Astrocyte (in vitro differentiated cells and primary cell): ENCODE results near the gene GABARAP. TPM values are rescaled to one million over a fixed set of nuclear protein-coding genes. Genes with fewer than 3 reads are reported as not detected.

Experiments used
- DNase-seq: peaks from one replicate; pipeline ENCODE4 v3.0.0-alpha.2; 2010; ENCODE audit warnings: low read depth
- FAIRE-seq: peaks from 2 replicates; lab custom pipeline; 2011; peaks lifted over from hg19 to GRCh38; lab: Jason Lieb, UNC
- H2AFZ ChIP-seq: 2 replicates; pipeline ENCODE4 v1.6.0; 2012; ENCODE audit warnings: low read depth, low read length, inconsistent platforms
- H3K27ac ChIP-seq: 2 replicates; pipeline ENCODE4 v1.5.1; 2011; ENCODE audit warnings: low read depth, low read length, inconsistent platforms
- H3K27me3 ChIP-seq: 2 replicates; pipeline ENCODE4 v1.6.0; 2011; ENCODE audit warnings: low read length, inconsistent platforms; ENCODE audit not compliant: insufficient read depth
- H3K36me3 ChIP-seq: 2 replicates; pipeline ENCODE4 v1.5.1; 2011; ENCODE audit warnings: low read length, inconsistent platforms; ENCODE audit not compliant: insufficient read depth
- H3K4me1 ChIP-seq: 2 replicates; pipeline ENCODE4 v1.5.1; 2011; ENCODE audit warnings: low read length, inconsistent platforms; ENCODE audit not compliant: insufficient read depth
- H3K4me2 ChIP-seq: 2 replicates; pipeline ENCODE4 v1.6.0; 2012; ENCODE audit warnings: low read length, inconsistent platforms
- H3K4me3 ChIP-seq: 2 replicates; pipeline ENCODE4 v1.5.1; 2011; ENCODE audit warnings: low read depth, mild to moderate bottlenecking, low read length, inconsistent platforms; ENCODE audit not compliant: insufficient read depth
- H3K79me2 ChIP-seq: 2 replicates; pipeline ENCODE4 v1.6.0; 2012; ENCODE audit warnings: mild to moderate bottlenecking, low read length, inconsistent platforms; ENCODE audit not compliant: insufficient read depth
- H3K9ac ChIP-seq: 2 replicates; pipeline ENCODE4 v1.6.0; 2012; ENCODE audit warnings: mild to moderate bottlenecking, low read length, inconsistent platforms
- H3K9me3 ChIP-seq: 2 replicates; pipeline ENCODE4 v1.5.1; 2012; ENCODE audit warnings: low read depth, mild to moderate bottlenecking, low read length, inconsistent platforms; ENCODE audit not compliant: insufficient read depth
- H4K20me1 ChIP-seq: 2 replicates; pipeline ENCODE4 v1.6.0; 2012; ENCODE audit warnings: low read length, inconsistent platforms; ENCODE audit not compliant: insufficient read depth
- H3K27ac Mint-ChIP-seq: one replicate; pipeline ENCODE4 v1.8.0; 2021; ENCODE audit warnings: mild to moderate bottlenecking, mixed read lengths; ENCODE audit not compliant: unreplicated experiment
- H3K27me3 Mint-ChIP-seq: one replicate; pipeline ENCODE4 v1.8.0; 2021; ENCODE audit warnings: low read depth, mixed read lengths; ENCODE audit not compliant: unreplicated experiment
- H3K36me3 Mint-ChIP-seq: one replicate; pipeline ENCODE4 v1.8.0; 2021; ENCODE audit warnings: low read depth, mixed read lengths; ENCODE audit not compliant: unreplicated experiment
- H3K4me1 Mint-ChIP-seq: one replicate; pipeline ENCODE4 v1.8.0; 2021; ENCODE audit warnings: low read depth, mixed read lengths; ENCODE audit not compliant: unreplicated experiment
- H3K4me3 Mint-ChIP-seq: one replicate; pipeline ENCODE4 v1.8.0; 2021; ENCODE audit warnings: mild to moderate bottlenecking, moderate library complexity, mixed read lengths; ENCODE audit not compliant: unreplicated experiment
- H3K9me3 Mint-ChIP-seq: one replicate; pipeline ENCODE4 v1.8.0; 2021; ENCODE audit warnings: mild to moderate bottlenecking, mixed read lengths; ENCODE audit not compliant: unreplicated experiment
- EZH2 ChIP-seq: IDR thresholded peaks from 2 replicates; pipeline ENCODE4 v1.6.1; 2012; ENCODE audit warnings: mild to moderate bottlenecking, low read length, inconsistent platforms; ENCODE audit not compliant: insufficient read depth
- total RNA-seq: library from RNA; stranded (reverse); gene quantifications from 2 replicates; pipeline ENCODE4 v1.2.1, GENCODE V29; 2021
- TF ChIP-seq, protein P1 (sequence below): IDR thresholded peaks from 2 replicates; pipeline ENCODE4 v1.5.1; 2011; ENCODE audit warnings: low read depth, mild to moderate bottlenecking, inconsistent platforms, low read length, moderate library complexity; ENCODE audit not compliant: insufficient read depth

GABARAP gene
- total RNA-seq, 1 donor from 2014 or later: 434 TPM

DNA sequence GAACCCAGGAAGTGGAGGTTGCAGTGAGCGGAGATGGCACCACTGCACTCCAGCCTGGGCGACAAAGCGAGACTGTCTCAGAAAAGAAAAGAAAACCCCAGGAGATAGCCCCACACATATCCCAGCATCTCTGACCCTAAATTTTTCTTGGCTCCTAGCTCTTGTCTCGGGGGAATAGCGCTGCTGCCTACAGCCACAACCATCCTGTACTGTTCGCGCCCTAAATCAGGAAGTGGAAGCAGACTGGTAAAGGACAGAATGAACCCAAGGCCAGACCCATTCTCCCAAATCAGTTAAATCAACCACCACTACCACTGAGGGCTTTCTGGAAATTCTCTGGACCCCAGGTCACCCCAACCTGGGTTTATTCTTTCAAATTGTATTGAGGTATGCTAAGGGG, 7.6 kb upstream of the GABARAP start:
- FAIRE-seq: no peak

DNA sequence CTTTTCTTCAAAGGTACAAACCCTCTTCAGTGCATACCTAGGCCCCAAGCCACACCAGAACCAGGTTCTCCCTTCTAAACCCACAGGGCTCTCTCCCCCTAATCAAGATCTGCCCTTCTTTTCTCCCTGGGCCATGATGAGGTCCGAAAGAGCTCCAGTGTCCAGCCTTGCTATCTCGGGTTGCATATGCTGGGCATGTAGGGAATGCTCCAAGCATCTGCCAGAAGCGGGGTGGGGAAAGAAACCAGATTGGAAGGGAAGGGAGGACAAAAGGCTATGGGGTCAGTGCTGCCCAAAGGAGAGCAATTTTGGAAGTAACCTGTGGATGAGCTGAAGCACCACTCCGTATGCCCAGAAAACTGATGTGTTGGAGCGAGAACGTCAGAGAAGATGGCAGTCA, 7.0 kb upstream of the GABARAP start:
- H3K27ac Mint-ChIP-seq: no peak overlapping the region
- Histone ChIP-seq H3K9ac (no peak overlapping the region), H3K27ac (no peak overlapping the region), H3K4me1 (peaks cover 15% of the 10 kb centered on the region), H4K20me1 (peaks cover 32% of the 10 kb centered on the region), H3K4me3 (no peak overlapping the region), H3K27me3 (no peaks in the 10 kb centered on the region), H3K79me2 (peaks cover 74% of the 10 kb centered on the region), H3K36me3 (peaks cover 17% of the 10 kb centered on the region), H3K9me3 (no peaks in the 10 kb centered on the region), H2AFZ (no peak overlapping the region), H3K4me2 (peak overlapping the region; percentile 95)
- H3K4me3 Mint-ChIP-seq: peak overlapping the region; percentile 98
- no peak for DNase-seq
- H3K4me1 Mint-ChIP-seq: peaks cover 25% of the 10 kb centered on the region
- no peaks in the 10 kb centered on the region for H3K27me3 Mint-ChIP-seq
- no peak for FAIRE-seq
- no peaks in the 10 kb centered on the region for H3K9me3 Mint-ChIP-seq
- TF ChIP-seq EZH2: no peak
- TF ChIP-seq, protein P1, sequence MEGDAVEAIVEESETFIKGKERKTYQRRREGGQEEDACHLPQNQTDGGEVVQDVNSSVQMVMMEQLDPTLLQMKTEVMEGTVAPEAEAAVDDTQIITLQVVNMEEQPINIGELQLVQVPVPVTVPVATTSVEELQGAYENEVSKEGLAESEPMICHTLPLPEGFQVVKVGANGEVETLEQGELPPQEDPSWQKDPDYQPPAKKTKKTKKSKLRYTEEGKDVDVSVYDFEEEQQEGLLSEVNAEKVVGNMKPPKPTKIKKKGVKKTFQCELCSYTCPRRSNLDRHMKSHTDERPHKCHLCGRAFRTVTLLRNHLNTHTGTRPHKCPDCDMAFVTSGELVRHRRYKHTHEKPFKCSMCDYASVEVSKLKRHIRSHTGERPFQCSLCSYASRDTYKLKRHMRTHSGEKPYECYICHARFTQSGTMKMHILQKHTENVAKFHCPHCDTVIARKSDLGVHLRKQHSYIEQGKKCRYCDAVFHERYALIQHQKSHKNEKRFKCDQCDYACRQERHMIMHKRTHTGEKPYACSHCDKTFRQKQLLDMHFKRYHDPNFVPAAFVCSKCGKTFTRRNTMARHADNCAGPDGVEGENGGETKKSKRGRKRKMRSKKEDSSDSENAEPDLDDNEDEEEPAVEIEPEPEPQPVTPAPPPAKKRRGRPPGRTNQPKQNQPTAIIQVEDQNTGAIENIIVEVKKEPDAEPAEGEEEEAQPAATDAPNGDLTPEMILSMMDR: no peak
- peaks cover 7% of the 10 kb centered on the region for H3K36me3 Mint-ChIP-seq

More for the DNA sequence above, 7.6 kb upstream of the GABARAP start:
- Mint-ChIP-seq H3K27ac (no peak overlapping the region), H3K9me3 (no peaks in the 10 kb centered on the region), H3K27me3 (no peaks in the 10 kb centered on the region), H3K4me3 (peak overlapping the region; percentile 98), H3K4me1 (peaks cover 25% of the 10 kb centered on the region), H3K36me3 (peaks cover 7% of the 10 kb centered on the region)
- Histone ChIP-seq H3K4me2 (peak overlapping the region; percentile 95), H3K27ac (no peak overlapping the region), H3K79me2 (peaks cover 74% of the 10 kb centered on the region), H3K4me1 (peaks cover 15% of the 10 kb centered on the region), H3K27me3 (no peaks in the 10 kb centered on the region), H3K36me3 (peaks cover 17% of the 10 kb centered on the region), H3K9me3 (no peaks in the 10 kb centered on the region), H3K4me3 (peak overlapping the region; percentile 84), H4K20me1 (peaks cover 32% of the 10 kb centered on the region), H3K9ac (peak overlapping the region; percentile 97), H2AFZ (no peak overlapping the region)
- TF ChIP-seq EZH2: no peak
- TF ChIP-seq, protein P1: no peak
- no peak for DNase-seq

DNA sequence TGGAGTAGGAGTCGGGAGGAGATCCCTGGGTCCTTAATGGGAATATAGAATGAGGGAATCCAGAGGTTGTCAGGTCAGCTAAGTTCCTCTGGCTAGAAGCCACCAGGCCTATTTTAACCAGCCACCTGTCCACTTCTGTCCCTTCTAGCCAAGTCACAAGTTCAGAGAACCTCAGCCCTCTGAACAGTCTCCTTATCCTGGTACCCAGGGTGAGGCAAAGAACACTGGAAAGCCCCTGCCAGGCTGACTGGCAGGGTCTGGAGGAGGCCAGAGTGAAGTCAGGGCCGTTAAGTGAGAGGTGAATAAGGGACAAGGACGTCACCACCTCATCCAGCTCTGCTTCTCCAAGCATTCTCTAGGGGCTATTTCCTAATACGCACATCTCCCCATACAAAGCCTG, 6.5 kb upstream of the GABARAP start:
- H3K27ac Mint-ChIP-seq: no peak overlapping the region
- H3K9me3 Mint-ChIP-seq: no peaks in the 10 kb centered on the region
- Histone ChIP-seq H3K4me2 (peak overlapping the region; percentile 27), H3K4me3 (no peak overlapping the region), H3K79me2 (peaks cover 72% of the 10 kb centered on the region), H3K9ac (no peak overlapping the region), H4K20me1 (peaks cover 32% of the 10 kb centered on the region), H3K27ac (no peak overlapping the region), H3K27me3 (no peaks in the 10 kb centered on the region), H3K36me3 (peaks cover 16% of the 10 kb centered on the region), H3K9me3 (no peaks in the 10 kb centered on the region), H2AFZ (no peak overlapping the region), H3K4me1 (peaks cover 15% of the 10 kb centered on the region)
- FAIRE-seq (no peak), DNase-seq (no peak)
- no peaks in the 10 kb centered on the region for H3K27me3 Mint-ChIP-seq
- H3K36me3 Mint-ChIP-seq: peaks cover 7% of the 10 kb centered on the region
- H3K4me1 Mint-ChIP-seq: peaks cover 22% of the 10 kb centered on the region
- TF ChIP-seq, protein P1: no peak
- no peak for TF ChIP-seq EZH2
- peak overlapping the region; percentile 74 for H3K4me3 Mint-ChIP-seq
